Endothelial cell of umbilical vein (primary cell): Measurements from ENCODE around the gene NTN1. TPM values are rescaled to one million over a fixed set of nuclear protein-coding genes. Genes with fewer than 3 reads are reported as not detected.

Source experiments
- BruUV-seq: library from RNA; stranded (reverse); fragments of 400-500 nt; replicated peaks from 2 replicates; lab custom pipeline; 2021; lab: Mats Ljungman, UMichigan
- CTCF ChIA-PET: fragments of 300-600, 350-600 bp; sonication (Branson Sonifier 250); formaldehyde crosslinking; loops from one replicate; lab custom pipeline; 2021; ENCODE audit warnings: antibody characterized with exemption, inconsistent platforms; lab: Charles Lee
- POLR2A ChIA-PET: fragments of 300-600, 350-600 bp; sonication (Branson Sonifier 250); formaldehyde crosslinking; loops from one replicate; lab custom pipeline; 2021; ENCODE audit warnings: antibody characterized with exemption, inconsistent platforms; lab: Charles Lee
- DNase-seq: peaks from one replicate; pipeline ENCODE4 v3.0.0-alpha.2; 2011; ENCODE audit warnings: low read depth, low spot score
- FAIRE-seq: peaks from 2 replicates; lab custom pipeline; 2011; peaks lifted over from hg19 to GRCh38; lab: Jason Lieb, UNC
- H2AFZ ChIP-seq: 2 replicates; pipeline ENCODE4 v1.6.0; 2012; ENCODE audit warnings: low read depth, low read length, control low read depth, inconsistent platforms
- H3K27ac ChIP-seq: 2 replicates; pipeline ENCODE4 v1.5.1; 2011; ENCODE audit warnings: low read depth, mild to moderate bottlenecking, control low read depth, low read length, moderate library complexity; ENCODE audit not compliant: insufficient read depth
- H3K27me3 ChIP-seq, 2 experiments: 2 replicates each; pipeline versions ENCODE4 v1.6.0 to v1.6.1; 2011; ENCODE audit warnings: low read length in 2 of 2, mixed read lengths in 1 of 2; ENCODE audit not compliant: control insufficient read depth in 2 of 2, insufficient read depth in 2 of 2
- H3K36me3 ChIP-seq, 2 experiments: 2 replicates in 1 of 2; 3 replicates in 1 of 2; pipeline ENCODE4 v1.5.1; 2011; ENCODE audit warnings: low read length in 2 of 2, mild to moderate bottlenecking in 1 of 2, moderate library complexity in 1 of 2; ENCODE audit not compliant: control insufficient read depth in 2 of 2, insufficient read depth in 2 of 2; ENCODE audit errors: extremely low read depth in 1 of 2
- H3K4me1 ChIP-seq: 3 replicates; pipeline ENCODE4 v1.5.1; 2011; ENCODE audit warnings: mild to moderate bottlenecking, low read length; ENCODE audit not compliant: control insufficient read depth, insufficient read depth; ENCODE audit errors: extremely low read depth
- H3K4me2 ChIP-seq: 2 replicates; pipeline ENCODE4 v1.6.1; 2011; ENCODE audit warnings: low read length, control low read depth, mixed read lengths; ENCODE audit not compliant: insufficient read depth
- H3K4me3 ChIP-seq, 3 experiments: fragments of 200-600 bp in 1 of 3; sonication (generic), shearing (Covaris generic) in 1 of 3; replicated peaks in 1 of 3; 2 replicates each; pipeline ENCODE4 v1.5.1; 2011 to 2016; ENCODE audit warnings: control low read depth in 3 of 3, low read length in 3 of 3, mild to moderate bottlenecking in 2 of 3, inconsistent platforms in 1 of 3, low read depth in 1 of 3, moderate library complexity in 1 of 3; ENCODE audit not compliant: insufficient read depth in 1 of 3
- H3K79me2 ChIP-seq: 2 replicates; pipeline ENCODE4 v1.6.0; 2012; ENCODE audit warnings: low read length, inconsistent platforms; ENCODE audit not compliant: control insufficient read depth, insufficient read depth
- H3K9ac ChIP-seq: replicated peaks from 2 replicates; pipeline ENCODE3; 2011; ENCODE audit warnings: low read length, control low read depth; ENCODE audit not compliant: insufficient read depth; ENCODE audit errors: extremely low read depth
- H3K9me1 ChIP-seq: replicated peaks from 3 replicates; pipeline ENCODE4 v1.6.0; 2011; ENCODE audit warnings: mild to moderate bottlenecking, low read length; ENCODE audit not compliant: control insufficient read depth, insufficient read depth; ENCODE audit errors: extremely low read depth
- H3K9me3 ChIP-seq: replicated peaks from 2 replicates; pipeline ENCODE4 v1.5.1; 2012; ENCODE audit warnings: low read length, inconsistent platforms; ENCODE audit not compliant: control insufficient read depth, insufficient read depth
- H4K20me1 ChIP-seq: replicated peaks from 2 replicates; pipeline ENCODE3; 2011; ENCODE audit warnings: mild to moderate bottlenecking, low read length; ENCODE audit not compliant: control insufficient read depth, insufficient read depth; ENCODE audit errors: extremely low read depth
- CTCF ChIP-seq, 2 donors: IDR thresholded peaks; 1 replicate in 1 of 2; 2 replicates in 1 of 2; pipeline ENCODE4 v1.5.1; 2011; ENCODE audit warnings: low read length in 2 of 2, mild to moderate bottlenecking in 2 of 2, moderate library complexity in 2 of 2, control low read depth in 1 of 2, inconsistent platforms in 1 of 2, low read depth in 1 of 2; ENCODE audit not compliant: insufficient read depth in 1 of 2; ENCODE audit errors: extremely low read depth in 1 of 2
- EZH2 ChIP-seq: IDR thresholded peaks from 2 replicates; pipeline ENCODE4 v1.6.1; 2012; ENCODE audit warnings: borderline replicate concordance, low read depth, mild to moderate bottlenecking, moderate library complexity, low read length, inconsistent platforms; ENCODE audit not compliant: severe bottlenecking
- FOS ChIP-seq: IDR thresholded peaks from 2 replicates; pipeline ENCODE4 v1.6.1; 2011; ENCODE audit warnings: mild to moderate bottlenecking, low read length, moderate library complexity, borderline replicate concordance; ENCODE audit not compliant: insufficient read depth
- GATA2 ChIP-seq: IDR thresholded peaks from 2 replicates; pipeline ENCODE4 v1.7.0; 2011; ENCODE audit warnings: low read depth, mild to moderate bottlenecking, moderate library complexity, mixed read lengths, low read length; ENCODE audit not compliant: insufficient read length, insufficient read depth
- JUN ChIP-seq: IDR thresholded peaks from 2 replicates; pipeline ENCODE4 v1.6.1; 2011; ENCODE audit warnings: borderline replicate concordance, low read depth; ENCODE audit not compliant: insufficient read length, insufficient read depth
- MAX ChIP-seq: IDR thresholded peaks from 2 replicates; pipeline ENCODE4 v1.6.1; 2011; ENCODE audit not compliant: insufficient read depth, insufficient read length
- MYC ChIP-seq: IDR thresholded peaks from one replicate; pipeline ENCODE4 v1.6.1; 2011; ENCODE audit warnings: mild to moderate bottlenecking, low read depth, low read length
- POLR2A ChIP-seq: IDR thresholded peaks from 2 replicates; pipeline ENCODE4 v1.6.1; 2012; ENCODE audit warnings: low read depth, mild to moderate bottlenecking, control low read depth, low read length
- POLR2AphosphoS5 ChIP-seq: IDR thresholded peaks from 2 replicates; pipeline ENCODE4 v1.6.1; 2012; ENCODE audit warnings: low read depth, mild to moderate bottlenecking, control low read depth, low read length, moderate library complexity; ENCODE audit not compliant: insufficient read depth
- dilution Hi-C: fragments of 300-500 bp; cut with MboI; formaldehyde crosslinking; loops from one replicate; pipeline ENCODE4 v1.15.0; 2019; ENCODE audit warnings: low sequenced_read_pairs; ENCODE audit not compliant: extremely low pct_ligation_motif_present
- intact Hi-C: fragments of 100-400 bp; cut with micrococcal nuclease; formaldehyde crosslinking; loops from one replicate; pipeline ENCODE4 v1.10.0; 2022
- polyA plus RNA-seq, 4 experiments: library from polyadenylated mRNA; depleted of rRNA in 3 of 4; stranded (reverse) in 3 of 4; unstranded in 1 of 4; fragments of >200 nt; gene quantifications; 2 replicates each; pipeline versions ENCODE4 v1.2.1 to v1.2.3, GENCODE V29; 2011 to 2012; ENCODE audit warnings: missing spikeins in 1 of 4
- total RNA-seq: library from RNA; stranded (reverse); gene quantifications from 2 replicates; pipeline ENCODE4 v1.2.3, GENCODE V29; 2021

NTN1 gene
- total and polyA plus RNA-seq, 2 donors (not counting 3 experiments of a cell fraction or from before 2014, with no cell fraction given) = 0.10 to 0.18 TPM

- Histone ChIP-seq H3K79me2 (no peaks in the 10 kb centered on the region), H3K9me1 (no peaks in the 10 kb centered on the region), H3K9ac (no peak overlapping the region), H2AFZ (no peak overlapping the region), H3K4me3 (no peak overlapping the region), H4K20me1 (no peaks in the 10 kb centered on the region), H3K4me1 (no peaks in the 10 kb centered on the region), H3K4me2 (no peak overlapping the region), H3K9me3 (no peaks in the 10 kb centered on the region), H3K27ac (no peak overlapping the region), H3K27me3 (no peaks in the 10 kb centered on the region), H3K36me3 (no peaks in the 10 kb centered on the region)
- no peak for TF ChIP-seq JUN
- no peak for TF ChIP-seq MAX
- no peak for TF ChIP-seq POLR2A
- no peak for TF ChIP-seq MYC
- TF ChIP-seq CTCF (IDR thresholded peaks at IDR 0.05; ENCODE audit: extremely low read depth in 1 of 2, insufficient read depth in 1 of 2, low read depth in 1 of 2, low read length in 2 of 2) = no peak
- TF ChIP-seq EZH2 = no peak
- no peak for TF ChIP-seq POLR2AphosphoS5
- no peak for TF ChIP-seq FOS
- TF ChIP-seq GATA2 = no peak
- BruUV-seq = no TSS peak
- dilution Hi-C loops = no loop called here
- FAIRE-seq (no peak), DNase-seq (no peak)
- ChIA-PET CTCF (no interaction called here), POLR2A (no interaction called here)
- intact Hi-C loops = no loop called here
Observed at GRCh38 chr17:9218911-9219310, 197.6 kb downstream of the NTN1 start.
